ENCODE data around the gene IRF7. TPM values are rescaled to one million over a fixed set of nuclear protein-coding genes. Genes with fewer than 3 reads are reported as not detected.

IRF7 gene
- total and polyA plus RNA-seq, 2 experiments from 2014 or later = 12.3 to 17.3 TPM

- Histone ChIP-seq H3K9me2 (ENCODE audit: insufficient read depth) (no peaks in the 10 kb centered on the region), H3F3A (replicated peaks; ENCODE audit: low read depth) (peaks cover 13% of the 10 kb centered on the region; the same call in 1 of the 2 replicates), H3K4me3 (peak overlapping the region; percentile 96), H3K79me2 (replicated peaks; ENCODE audit: insufficient read depth) (peaks cover 59% of the 10 kb centered on the region), H3K4me1 (ENCODE audit: insufficient read depth) (peaks cover 10% of the 10 kb centered on the region), H3K4me2 (peak overlapping the region; percentile 99), H3K36me3 (ENCODE audit: insufficient read depth) (0 out of 2 replicates have a peak, but pooled peaks cover 5% of the 10 kb centered on the region), H3K27ac (ENCODE audit: low read depth) (no peak overlapping the region), H4K20me1 (replicated peaks; ENCODE audit: insufficient read depth) (peaks cover 32% of the 10 kb centered on the region), H2AFZ (no peak overlapping the region), H3K27me3 (ENCODE audit: insufficient read depth) (peaks cover 22% of the 10 kb centered on the region)
- no peak for TF ChIP-seq REST (IDR thresholded peaks at IDR 0.05; ENCODE audit: unreplicated experiment)
- TF ChIP-seq EZH2phosphoT487 (IDR thresholded peaks at IDR 0.05; ENCODE audit: unreplicated experiment) = no peak
- TF ChIP-seq EZH2 (IDR thresholded peaks at IDR 0.05; ENCODE audit: low read depth, unreplicated experiment) = no peak
- TF ChIP-seq, protein P1, sequence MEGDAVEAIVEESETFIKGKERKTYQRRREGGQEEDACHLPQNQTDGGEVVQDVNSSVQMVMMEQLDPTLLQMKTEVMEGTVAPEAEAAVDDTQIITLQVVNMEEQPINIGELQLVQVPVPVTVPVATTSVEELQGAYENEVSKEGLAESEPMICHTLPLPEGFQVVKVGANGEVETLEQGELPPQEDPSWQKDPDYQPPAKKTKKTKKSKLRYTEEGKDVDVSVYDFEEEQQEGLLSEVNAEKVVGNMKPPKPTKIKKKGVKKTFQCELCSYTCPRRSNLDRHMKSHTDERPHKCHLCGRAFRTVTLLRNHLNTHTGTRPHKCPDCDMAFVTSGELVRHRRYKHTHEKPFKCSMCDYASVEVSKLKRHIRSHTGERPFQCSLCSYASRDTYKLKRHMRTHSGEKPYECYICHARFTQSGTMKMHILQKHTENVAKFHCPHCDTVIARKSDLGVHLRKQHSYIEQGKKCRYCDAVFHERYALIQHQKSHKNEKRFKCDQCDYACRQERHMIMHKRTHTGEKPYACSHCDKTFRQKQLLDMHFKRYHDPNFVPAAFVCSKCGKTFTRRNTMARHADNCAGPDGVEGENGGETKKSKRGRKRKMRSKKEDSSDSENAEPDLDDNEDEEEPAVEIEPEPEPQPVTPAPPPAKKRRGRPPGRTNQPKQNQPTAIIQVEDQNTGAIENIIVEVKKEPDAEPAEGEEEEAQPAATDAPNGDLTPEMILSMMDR (conservative IDR thresholded peaks at IDR 0.05; ENCODE audit: low read depth in 2 of 2) = no peak
- no peak for TF ChIP-seq ZNF114 (CRISPR knock-in tag; IDR thresholded peaks at IDR 0.05)
- no peak for TF ChIP-seq STAT1 (IDR thresholded peaks at IDR 0.05; ENCODE audit: unreplicated experiment)
- no peak for TF ChIP-seq JUNB (IDR thresholded peaks at IDR 0.05; ENCODE audit: unreplicated experiment)
- Mint-ChIP-seq H3K27ac (0 out of 2 replicates have a peak overlapping the region, but pooled peaks have one; percentile 56), H3K4me1 (peaks cover 25% of the 10 kb centered on the region), H3K9me3 (no peaks in the 10 kb centered on the region; the same call in 2 of the 3 replicates), H3K27me3 (ENCODE audit: insufficient read depth, low read depth, poor library complexity) (peaks cover 17% of the 10 kb centered on the region), H3K4me3 (peak overlapping the region; percentile 90), H3K36me3 (ENCODE audit: low read depth) (peaks cover 12% of the 10 kb centered on the region)
- DNase-seq (ENCODE audit: low spot score) (no peak), ATAC-seq (no peak)
Measured at GRCh38 chr11:577611-577894, 38.2 kb downstream of the IRF7 start.

- Mint-ChIP-seq H3K4me1 (peaks cover 25% of the 10 kb centered on the region), H3K36me3 (ENCODE audit: low read depth) (peaks cover 9% of the 10 kb centered on the region), H3K9me3 (no peaks in the 10 kb centered on the region; the same call in 2 of the 3 replicates), H3K4me3 (peak overlapping the region; percentile 90), H3K27me3 (ENCODE audit: insufficient read depth, low read depth, poor library complexity) (peaks cover 20% of the 10 kb centered on the region), H3K27ac (0 out of 2 replicates have a peak overlapping the region, but pooled peaks have one; percentile 56)
- Histone ChIP-seq H3K27ac (ENCODE audit: low read depth) (peak overlapping the region; percentile 78), H3K79me2 (replicated peaks; ENCODE audit: insufficient read depth) (peaks cover 53% of the 10 kb centered on the region), H3K27me3 (ENCODE audit: insufficient read depth) (peaks cover 22% of the 10 kb centered on the region), H3K9me2 (ENCODE audit: insufficient read depth) (no peaks in the 10 kb centered on the region), H4K20me1 (replicated peaks; ENCODE audit: insufficient read depth) (peaks cover 32% of the 10 kb centered on the region), H3K36me3 (ENCODE audit: insufficient read depth) (0 out of 2 replicates have a peak, but pooled peaks cover under 1% of the 10 kb centered on the region), H3K4me2 (peak overlapping the region; percentile 99), H3K4me3 (peak overlapping the region; percentile 96), H3K4me1 (ENCODE audit: insufficient read depth) (peaks cover 10% of the 10 kb centered on the region), H3F3A (replicated peaks; ENCODE audit: low read depth) (peaks cover 13% of the 10 kb centered on the region; the same call in 1 of the 2 replicates), H2AFZ (no peak overlapping the region)
- ATAC-seq (no peak), DNase-seq (ENCODE audit: low spot score) (no peak)
- TF ChIP-seq NANOG (IDR thresholded peaks at IDR 0.05; ENCODE audit: borderline replicate concordance) (no peak), ZNF462 (CRISPR knock-in tag; IDR thresholded peaks at IDR 0.05) (no peak), STAT1 (IDR thresholded peaks at IDR 0.05; ENCODE audit: unreplicated experiment) (no peak)
Measured at GRCh38 chr11:576811-577610, 38.7 kb downstream of the IRF7 start.
